GOT3 (cell line): Measurements from ENCODE around the gene RPAP2.
"Not testable (repeated sequence)": the region's sequence is repeated elsewhere in the genome, so short reads cannot be mapped to it uniquely, and the experiment has no call there.

ENCODE experiments used
- DNase-seq: peaks from one replicate; lab custom pipeline; 2025; ENCODE audit warnings: mixed read lengths; lab: John Stamatoyannopoulos, UW

Gene RPAP2

DNA sequence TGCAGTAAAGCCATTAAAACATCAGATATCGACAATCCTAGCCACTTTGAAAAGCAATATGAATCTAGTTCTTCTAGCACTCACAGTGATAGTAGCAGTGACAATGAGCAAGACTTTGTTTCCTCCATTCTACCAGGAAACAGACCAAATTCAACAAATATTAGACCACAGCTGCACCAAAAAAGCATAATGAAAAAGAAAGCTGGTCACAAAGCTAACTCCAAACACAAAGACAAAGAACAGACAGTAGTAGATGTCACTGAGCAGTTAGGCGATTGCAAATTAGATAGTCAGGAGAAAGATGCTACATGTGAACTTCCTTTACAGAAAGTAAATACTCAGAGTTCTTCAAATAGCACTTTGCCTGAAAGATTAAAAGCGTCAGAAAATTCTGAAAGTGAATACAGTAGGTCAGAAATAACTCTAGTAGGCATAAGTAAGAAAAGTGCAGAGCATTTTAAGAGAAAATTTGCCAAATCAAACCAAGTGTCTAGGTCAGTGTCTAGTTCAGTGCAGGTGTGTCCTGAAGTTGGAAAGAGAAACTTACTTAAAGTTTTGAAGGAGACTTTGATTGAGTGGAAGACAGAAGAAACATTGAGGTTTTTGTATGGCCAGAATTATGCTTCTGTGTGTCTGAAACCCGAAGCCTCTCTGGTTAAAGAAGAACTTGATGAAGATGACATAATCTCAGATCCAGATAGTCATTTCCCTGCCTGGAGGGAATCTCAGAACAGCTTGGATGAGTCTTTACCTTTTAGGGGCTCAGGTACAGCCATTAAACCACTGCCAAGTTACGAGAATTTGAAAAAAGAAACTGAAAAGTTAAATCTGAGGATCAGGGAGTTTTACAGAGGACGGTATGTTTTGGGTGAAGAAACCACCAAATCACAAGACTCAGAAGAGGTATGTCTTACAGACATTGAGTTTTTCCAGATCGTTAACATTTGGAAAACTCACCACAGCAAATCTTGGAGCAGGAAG lies 24.9 kb downstream of the RPAP2 start:
- DNase-seq, result no peak

DNA sequence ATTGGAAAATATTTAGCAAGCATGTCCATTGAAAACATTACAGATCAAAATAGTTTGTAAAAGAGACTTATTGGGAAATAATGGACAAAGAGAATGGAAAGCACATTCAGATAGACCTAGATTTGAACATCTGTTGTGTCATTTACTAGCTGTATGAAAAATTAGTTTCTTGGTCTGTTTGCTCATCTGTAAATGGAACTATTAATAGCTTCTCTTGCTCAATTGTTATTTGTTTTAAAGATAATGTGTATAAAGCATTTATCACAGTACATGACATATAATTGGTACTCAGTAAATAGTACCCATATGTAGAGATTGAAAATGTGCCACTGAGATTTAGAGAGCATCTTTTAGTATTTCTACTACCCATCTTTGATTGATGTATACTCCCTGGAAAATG lies 25.9 kb downstream of the RPAP2 start:
- DNase-seq, result no peak

DNA sequence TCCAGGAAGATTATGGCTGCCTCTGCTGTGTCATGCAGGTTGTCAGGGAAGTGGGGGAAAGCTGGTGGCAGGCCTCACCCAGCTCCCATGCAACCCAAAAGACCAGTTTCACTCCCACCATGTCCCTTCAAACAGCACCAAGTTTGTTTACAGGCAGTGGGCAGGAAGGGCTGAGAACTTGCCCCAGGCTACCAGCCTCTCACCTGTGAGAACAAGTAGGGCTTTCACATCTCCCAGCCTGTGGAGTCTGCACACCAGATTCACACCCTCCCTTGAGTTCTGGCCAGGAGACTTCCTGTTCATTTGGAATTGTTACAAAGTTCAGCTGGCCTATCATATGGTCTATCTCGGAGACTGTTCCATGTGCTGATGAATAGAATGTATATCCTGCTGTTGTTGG lies 27.8 kb downstream of the RPAP2 start:
- DNase-seq, result no peak

DNA sequence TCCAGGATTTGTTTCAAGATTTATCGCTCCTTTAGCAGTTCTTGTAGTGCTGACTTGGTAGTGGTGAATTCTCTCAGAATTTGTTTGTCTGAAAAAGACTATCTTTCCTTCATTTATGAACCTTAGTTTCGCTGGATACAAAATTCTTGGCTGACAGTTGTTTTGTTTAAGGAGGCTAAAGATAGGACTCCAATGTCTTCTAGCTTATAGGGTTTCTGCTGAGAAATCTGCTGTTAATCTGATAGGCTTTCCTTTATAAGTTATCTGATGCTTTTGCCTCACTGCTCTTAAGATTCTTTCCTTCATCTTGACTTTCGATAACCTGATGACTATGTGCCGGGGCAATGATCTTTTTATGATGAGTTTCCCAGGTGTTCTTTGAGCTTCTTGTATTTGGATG lies 28.9 kb downstream of the RPAP2 start:
- DNase-seq, result no peak

DNA sequence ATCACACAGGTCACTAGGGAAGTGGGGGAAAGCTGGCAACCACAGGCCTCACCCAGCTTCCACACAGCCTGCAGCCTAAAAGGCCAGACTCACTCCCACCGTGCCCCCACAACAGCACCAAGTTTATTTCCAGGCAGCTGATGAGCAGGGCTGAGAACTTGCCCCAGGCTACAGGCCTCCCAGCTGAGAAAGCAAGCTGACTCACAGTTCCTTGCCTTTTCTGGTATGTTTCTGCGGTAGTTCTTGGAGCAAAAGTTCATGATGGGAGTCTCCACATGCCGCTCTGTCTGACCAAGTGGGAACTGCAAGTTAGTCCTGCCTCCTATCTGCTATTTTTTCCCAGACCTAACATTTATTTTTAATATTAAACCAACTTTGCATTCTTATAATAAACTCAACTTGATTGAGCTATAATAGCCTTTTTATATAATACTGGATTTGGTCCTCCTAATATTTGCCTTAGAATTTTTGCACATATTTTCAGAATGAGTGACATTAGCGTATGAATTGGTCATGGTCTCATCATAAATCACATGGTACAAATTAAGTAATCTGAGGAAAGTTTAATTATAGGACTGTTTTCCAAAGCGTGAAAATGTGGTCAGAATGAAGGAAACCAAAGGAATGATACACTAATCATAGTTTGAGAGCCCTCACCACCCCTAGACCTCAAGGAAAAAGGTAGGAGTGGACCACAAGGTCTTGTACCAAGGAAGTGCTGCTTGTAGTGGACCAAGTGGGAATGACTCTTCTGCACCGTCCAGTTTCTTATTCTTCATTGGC lies 30.7 kb downstream of the RPAP2 start:
- DNase-seq, result no peak

DNA sequence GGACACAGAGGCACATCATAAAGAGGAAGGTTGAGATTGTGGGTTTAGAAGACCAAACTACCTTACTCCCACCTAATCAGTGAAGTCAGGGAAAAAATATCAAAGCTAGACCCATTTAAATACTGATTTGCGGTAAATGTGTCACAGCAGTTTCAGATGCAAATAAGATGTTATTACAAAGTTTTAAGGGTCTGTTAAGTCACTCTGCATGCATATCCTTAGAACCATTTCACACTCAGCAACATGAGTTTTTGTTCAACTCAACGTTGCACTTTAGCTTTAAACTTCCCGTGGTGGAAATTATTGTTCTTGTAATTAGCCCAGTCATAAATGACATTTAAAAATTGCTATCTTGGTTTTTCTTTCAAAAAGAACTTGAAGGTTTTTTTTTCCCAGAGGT lies 34.8 kb downstream of the RPAP2 start:
- DNase-seq, result no peak

DNA sequence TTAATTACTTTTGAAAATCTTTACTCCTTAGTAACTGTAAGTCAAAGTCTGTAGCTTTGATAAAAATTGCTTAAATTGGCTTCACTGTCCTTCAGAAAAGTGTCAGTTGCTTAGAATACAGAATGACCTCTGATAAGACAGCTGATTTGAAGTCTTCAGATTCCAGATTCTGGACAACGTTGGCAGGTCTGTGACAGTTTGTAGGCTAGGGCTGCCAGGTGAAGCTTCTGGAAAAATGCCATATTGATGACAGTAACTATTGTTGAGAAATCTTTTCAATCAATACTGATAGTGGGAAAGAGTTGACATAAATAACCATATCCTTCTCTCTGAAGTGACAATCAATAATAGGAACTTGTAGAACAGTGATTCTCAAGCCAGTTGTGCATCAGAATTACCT lies 41.3 kb downstream of the RPAP2 start:
- no peak for DNase-seq

DNA sequence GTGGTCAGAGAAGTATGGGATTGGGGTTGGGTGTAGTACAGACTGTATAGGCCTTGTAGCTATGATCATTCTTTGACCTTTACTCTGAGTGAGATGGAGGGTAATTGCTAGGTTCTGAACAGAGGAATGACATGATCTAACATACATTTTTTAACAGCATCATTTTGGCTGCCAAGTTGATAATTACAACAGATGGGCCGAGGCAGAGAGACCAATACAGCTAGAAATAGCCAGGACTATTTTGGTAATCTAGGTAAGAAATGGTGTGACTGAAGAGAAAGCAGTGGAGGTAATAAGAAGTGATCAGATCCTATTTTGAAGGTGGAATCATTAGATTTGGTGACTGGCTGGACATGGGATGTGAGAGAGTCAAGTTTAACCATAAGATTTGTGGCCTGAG lies 43.5 kb downstream of the RPAP2 start:
- no peak for DNase-seq

DNA sequence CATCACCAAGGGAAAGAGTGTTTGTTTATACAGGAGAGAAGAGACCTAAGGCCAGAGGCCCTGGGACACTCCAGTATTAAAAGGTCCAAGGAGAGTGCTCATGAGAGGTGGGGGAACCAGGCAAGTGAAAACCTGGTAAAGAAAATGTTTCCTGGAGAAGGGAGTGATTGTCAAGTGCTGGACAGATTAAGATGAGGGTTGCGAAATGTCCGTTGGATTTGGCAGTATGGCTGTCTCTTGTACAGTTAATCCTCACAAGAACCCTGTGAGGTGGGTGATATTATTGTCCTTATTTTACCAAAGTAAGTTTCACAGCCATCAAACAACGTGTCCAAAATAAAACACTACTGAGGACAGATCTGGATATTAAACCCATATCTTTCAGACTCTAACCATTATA lies 44.2 kb downstream of the RPAP2 start:
- DNase-seq, result no peak

DNA sequence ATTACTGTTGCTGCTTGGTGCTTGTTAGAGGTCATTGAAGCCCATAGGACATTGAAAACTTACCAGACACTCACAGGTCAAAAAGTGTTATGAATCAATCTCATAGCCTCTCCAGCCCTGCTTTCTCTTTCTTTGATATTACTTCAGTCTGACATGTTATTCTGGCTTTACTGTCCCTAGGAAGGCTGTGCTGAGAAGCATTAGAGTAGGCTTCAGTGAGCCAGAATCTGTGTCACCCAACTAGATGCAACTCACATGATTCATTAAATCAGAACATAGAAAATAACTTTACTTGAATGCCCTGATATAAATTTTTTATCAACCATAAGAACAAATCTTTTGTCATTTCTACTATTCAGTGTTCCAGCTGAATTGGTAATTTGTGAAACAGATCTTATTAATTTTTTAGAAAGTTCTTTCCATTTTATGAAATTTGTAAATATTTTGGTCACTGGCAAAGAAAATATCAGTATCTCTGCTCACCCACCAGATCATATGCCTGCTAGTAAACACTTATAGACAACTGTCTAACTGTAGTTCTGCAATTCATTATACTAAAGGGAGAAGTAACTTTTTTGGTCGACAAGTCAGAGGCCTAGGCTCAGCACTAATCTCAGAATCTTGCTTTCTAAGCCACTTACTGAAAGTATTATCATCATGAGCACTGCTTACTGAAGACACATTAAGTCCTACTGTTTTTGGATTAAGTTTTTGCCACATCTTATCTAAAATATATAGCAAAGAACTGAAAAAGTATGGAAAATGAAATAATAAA lies 48.2 kb downstream of the RPAP2 start:
- no peak for DNase-seq

DNA sequence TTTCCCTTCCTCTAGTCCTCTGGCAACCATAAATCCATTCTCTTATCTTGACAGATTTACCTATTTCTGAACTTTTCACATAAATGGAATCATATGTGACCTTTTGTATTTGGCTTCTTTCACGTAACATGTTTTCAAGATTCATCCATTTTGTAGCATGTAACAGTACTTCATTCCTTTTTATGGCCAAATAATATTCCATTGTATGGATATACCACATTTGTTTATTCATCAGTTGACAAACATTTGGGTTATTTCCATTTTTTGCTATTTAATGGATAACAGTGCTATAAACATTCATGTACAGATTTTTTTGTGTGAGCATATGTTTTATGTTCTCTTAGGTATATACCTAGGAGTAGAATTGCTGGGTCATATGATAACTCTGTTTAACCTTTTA lies 54.0 kb downstream of the RPAP2 start:
- no peak for DNase-seq

DNA sequence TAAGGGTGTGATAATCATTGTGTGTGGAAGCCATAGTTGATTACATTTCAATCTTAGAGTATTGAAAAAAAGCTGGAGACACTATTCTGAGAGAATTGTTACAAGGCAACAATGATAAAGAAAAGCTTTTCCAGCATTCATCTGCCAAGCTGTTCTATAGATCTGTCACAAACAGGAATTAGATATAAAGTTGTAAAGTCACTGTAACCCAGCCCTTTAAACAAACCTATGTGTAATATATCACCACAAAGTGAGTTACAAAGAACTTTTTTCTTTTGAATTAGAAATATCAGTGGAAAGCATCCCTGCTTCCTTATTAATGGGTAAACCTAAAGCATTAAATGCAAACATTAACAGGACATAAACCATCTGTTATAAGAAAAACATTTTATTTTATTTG lies 55.4 kb downstream of the RPAP2 start:
- DNase-seq, result no peak

DNA sequence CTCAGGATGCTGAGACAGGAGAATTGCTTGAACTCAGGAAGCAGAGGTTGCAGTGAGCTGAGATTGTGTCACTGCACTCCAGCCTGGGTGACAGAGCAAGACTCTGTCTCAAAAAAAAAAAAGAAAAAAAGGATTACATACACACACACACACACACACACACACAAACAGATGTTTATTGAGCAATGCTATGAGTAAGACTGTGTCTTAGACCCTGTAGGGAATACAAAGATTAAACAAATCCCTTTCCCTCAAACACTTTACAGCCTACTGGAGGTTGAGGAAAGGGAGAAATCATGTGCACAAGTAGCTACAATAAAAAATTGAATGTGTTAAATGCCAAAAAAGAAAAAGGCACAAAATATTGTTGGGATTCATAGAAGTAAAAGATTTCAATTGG lies 58.1 kb downstream of the RPAP2 start:
- no peak for DNase-seq

DNA sequence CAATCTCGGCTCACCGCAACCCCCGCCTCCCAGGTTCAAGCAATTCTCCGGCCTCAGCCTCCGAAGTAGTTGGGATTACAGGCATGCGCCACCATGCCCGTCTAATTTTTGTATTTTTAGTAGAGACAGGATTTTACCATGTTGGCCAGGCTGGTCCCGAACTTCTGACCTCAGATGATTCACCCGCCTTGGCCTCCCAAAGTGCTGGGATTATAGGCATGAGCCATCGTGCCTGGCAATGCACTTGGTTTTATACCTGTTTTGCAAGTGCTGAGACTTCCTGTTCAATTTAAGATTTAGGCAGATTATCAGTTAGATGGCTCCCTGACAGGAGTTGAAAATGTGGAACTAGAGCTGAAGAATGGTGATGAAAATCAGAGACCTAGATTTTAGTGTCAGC lies 60.5 kb downstream of the RPAP2 start:
- DNase-seq, result not testable (repeated sequence)

DNA sequence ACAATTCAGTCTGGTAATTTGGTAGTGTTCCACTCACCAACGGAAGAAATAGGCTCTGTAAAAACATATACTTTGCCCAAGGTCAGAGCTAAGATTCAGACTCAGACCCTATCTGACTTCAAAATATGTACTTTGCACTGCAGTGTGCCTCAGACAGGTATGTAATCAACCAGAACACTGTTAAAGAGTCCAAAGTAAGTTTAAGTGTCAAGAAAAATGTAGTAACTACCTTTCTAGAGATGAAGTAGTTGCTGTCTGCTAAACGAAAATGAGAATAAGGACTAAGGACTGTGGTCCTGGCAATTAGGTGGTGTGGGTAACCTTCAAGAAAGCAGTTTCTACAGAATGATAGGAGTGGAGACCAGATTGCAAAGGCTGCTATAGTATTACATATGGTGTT lies 61.1 kb downstream of the RPAP2 start:
- no peak for DNase-seq

DNA sequence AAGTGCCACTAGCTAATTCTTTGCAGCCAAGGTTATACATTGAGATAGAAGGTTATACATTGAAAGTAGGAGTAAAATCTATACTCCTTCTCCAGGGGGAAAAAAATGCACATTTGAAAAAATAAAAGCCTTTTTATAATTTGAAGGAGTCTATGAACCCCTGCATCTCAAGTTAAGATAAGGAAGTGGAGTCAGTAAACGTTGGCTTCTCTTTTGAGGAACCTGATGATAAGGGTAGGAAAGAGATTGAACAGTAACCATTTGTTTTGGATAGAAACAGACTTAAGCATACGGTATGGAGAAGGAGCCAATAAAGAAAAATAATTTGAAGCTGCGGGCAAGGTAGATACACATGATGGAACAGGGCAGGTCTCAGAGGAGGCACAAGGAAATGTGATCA lies 64.1 kb downstream of the RPAP2 start:
- DNase-seq, result no peak

DNA sequence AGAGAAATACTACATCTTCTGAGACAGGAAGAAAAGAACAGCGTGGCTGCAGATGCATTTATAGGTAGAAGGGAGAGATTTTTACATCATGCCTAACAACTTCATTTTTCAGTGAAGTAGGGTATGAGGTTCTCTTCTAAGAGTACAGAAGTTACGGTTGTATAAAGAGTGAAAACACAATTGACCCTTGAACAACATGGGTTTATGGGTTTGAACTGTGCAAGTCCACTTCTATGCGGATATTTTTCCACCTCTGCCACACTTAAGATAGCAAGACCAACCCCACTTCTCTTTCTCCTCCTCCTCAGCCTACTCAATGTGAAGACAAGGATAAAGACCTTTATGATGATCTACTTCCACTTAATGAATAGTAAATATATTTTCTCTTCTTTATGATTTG lies 64.5 kb downstream of the RPAP2 start:
- DNase-seq, result no peak

DNA sequence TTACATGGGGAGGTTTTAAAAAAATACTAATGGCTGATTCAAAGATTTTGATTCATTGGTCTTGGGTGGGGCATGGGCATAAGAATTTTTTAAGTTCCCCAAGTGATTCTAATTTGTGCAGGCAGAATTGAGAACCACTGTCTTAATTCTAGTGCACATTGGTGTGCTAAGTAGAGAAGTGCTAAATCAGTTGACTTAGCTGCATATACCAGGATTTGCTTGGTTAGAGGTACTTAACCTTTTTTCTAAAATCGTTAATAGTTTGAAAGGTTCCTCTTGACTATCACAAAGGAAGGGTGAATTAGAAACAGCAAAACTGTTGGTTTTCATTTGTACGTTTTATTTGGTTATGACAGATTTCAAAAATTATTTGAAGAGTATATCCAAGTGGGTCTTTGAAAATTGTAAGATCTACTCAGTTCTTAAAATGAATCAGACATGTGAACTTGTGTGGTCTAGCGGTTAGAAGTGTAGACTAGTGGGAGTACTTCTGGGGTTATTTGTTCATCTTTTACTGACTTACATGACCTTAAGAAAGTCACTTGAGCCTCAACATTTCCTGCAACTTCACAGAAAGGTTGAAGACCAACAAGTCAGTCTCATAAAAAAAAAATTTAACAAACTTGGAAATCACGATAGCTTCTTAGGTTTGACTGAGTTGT lies 66.7 kb downstream of the RPAP2 start:
- no peak for DNase-seq

DNA sequence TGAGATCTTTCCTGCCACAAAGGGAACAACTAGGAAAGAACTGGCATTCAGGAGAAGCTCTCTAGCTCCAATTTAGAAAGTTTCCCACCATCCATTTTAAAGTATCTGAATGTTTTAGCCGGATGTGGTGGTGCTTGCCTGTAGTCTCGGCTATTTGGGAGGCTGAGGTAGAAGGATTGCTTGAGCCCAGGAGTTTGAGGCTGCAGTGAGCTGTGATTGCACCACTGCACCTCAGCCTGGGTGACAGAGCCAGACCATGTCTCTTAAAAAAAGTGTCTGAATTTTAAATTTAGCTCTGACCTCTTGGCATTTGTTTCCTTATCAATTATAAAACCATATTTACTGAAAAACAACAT lies 67.2 kb downstream of the RPAP2 start:
- no peak for DNase-seq

DNA sequence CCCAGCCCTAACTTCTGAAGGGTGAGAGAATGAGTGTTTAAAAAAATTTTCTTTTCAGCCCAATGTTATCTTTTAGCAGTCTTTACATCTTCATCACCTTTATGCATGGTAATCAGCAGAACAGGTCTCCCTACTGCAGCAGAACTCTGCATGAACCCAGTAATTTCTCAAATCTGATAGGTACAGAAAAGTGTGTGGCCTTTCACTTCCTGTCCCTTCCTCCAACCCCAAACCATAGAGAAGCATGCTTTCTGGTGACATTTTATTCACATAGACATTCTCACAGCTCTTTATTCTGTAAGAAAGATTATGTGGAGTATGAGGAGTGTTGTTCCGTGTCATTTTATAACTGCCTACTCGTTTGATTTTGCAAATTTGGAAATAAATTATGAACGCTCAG lies 68.6 kb downstream of the RPAP2 start:
- no peak for DNase-seq

DNA sequence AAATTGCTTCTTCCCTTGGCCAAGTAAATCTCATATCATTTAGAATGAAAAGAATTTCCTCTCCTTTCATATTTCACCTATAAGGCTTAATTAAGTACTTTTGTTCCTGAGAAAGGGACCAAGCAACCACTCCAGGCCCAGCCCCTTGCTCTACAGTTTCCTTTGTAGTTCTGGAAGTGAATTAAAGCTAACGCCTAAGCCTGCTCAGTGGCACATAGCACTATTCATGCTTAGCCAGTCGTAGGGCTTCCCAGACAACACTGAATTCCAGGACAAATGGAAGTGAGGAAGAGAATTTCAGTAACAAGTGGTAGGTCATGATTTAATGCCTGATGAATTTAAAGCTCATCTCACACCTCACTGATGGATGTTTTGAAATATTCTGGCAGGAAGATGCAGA lies 73.3 kb downstream of the RPAP2 start:
- no peak for DNase-seq

DNA sequence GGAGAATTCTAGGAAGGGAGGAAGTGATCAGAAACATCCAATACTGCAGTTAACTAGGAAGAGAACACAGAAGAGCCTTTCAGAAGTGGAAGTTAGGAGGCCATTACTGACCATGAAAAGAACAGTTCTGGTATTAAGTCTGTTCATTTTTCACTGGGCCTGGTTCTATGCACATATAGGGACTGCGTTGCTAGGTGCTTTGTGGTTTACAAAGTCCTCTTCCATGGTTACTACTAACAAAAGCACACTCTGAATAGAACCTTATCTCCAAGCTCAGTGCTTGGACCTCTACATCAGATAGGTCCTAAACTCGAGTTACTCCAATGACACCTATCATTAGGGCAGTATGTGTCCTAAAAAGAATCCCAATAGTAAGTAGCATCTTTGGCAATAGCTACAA lies 75.4 kb downstream of the RPAP2 start:
- no peak for DNase-seq
